HG03469 (cell line): ENCODE results near the gene INHBA.

Experiments used
- ATAC-seq: cut with Tn5 transposase; IDR thresholded peaks from one replicate; pipeline ENCODE4 v1.9.1; 2021; ENCODE audit warnings: mild to moderate bottlenecking, moderate library complexity, moderate number of reproducible peaks; ENCODE audit not compliant: unreplicated experiment

INHBA gene

DNA sequence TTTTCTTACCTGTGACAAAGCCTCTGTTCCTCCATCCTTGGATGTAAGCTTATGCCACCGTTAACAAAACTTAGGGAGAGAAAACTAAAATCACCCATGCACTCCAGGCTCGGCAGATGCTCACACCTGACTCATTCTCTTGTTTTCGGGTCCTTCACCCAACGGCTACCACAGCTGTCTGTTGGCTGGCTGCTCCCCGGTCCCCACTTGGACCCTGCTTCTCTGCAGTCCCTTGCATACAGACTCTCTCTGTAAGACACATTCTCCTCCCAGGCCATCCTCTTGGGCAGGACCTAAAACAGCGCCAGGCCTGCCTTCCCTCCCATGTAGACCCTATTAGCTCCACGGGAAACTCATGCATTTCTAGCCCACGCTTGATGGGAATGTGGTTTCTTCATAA is 12.1 kb upstream of the INHBA start:
- no peak for ATAC-seq

DNA sequence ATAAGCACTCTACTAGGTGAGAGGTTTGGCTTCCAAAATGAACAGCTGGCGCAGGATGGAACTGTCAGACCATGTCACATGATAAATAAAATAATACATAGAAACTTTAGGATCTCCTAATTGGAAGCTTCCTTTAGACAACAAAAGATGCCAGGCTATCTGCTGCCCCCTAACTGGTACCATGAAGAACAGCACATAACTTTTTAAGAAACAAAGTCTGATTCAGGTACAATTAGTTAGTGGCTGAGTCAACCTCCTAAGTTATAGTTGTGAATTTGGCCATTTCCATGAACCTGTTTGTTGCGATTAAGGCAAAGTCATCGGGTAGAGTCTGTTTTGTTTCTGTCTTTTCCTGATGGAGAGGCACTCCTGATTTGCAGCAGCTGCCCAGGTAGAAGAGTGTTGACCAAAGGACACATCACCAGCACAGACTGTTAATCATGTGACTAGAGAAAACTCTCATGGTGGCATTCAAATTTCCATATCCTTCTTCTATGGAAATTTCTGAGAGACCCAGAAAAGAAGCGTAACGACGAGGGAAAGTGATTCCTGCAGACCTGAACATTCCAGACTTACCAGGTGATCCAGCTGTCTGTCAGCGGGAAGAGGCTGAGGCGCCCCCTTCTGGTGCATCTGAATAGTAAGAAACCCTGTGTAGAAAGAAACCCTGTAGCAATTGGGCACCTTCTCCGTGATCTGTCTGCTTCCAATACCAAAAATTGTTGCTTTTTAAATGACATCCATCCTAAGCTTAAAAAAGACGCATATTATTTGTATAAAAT is 8.6 kb upstream of the INHBA start:
- no peak for ATAC-seq

DNA sequence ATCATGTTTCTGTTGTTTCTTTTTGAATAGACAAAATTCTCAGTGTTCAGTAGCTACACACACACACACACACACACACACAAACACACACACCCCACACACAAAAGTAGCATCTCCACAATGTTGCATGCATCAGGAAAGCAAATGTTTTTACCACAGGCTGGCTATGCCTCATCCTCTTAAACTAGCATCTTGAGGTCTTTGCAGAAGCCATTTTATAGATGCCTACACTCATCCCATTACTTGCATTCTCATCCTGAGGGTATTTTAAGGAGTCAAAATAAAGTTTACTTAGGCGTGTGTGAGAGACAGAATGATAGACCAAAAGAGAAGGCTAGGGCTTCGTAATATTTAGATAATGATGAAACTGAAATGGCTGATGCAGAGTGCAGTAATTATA is 7.9 kb upstream of the INHBA start:
- ATAC-seq, result no peak

- no peak for ATAC-seq
These were observed 6.7 kb upstream of the INHBA start for GRCh38 chr7:41709621-41710020.

DNA sequence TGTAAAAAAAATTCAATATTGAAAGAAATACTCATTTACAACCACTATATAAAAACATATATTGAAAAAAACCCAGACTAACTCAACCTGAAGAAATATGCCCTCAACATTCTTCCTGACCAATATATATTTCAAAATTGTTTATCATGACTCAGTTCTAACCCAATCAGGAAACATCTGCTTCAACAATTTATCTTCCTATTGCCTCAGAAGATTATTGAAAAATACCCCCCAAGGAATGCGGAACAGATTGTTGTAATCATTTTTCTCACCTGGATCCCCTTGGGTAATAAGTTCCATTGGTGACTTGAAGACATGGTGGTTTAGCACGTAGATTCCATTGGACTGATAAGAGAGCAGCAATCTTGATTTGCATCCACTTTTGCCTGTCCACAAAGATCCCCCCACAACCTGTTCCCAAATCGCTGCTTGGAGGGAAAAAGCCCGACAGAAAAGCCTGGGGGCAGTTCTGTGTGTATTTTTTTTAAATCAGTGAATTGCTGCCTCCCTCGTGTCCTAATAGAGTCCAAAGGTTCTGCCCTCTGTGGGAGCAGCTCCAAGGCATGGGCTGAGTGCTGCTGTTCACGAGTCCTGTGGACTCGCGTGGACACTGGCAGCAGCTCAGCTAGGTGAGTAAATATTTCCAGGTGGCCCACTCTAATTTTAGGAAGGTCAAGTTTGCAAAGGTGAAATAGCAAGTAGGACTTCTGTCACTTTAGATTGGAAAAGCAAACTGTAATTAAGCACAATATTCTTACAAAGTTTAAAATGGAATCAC is 5.9 kb upstream of the INHBA start:
- no peak for ATAC-seq

- no peak for ATAC-seq
These were observed 3.5 kb upstream of the INHBA start for GRCh38 chr7:41706228-41706930.

GRCh38 chr7:41705109-41705901 is 2.4 kb upstream of the INHBA start:
- ATAC-seq, result peak; percentile 91

- ATAC-seq, result no peak
These were observed 1.6 kb downstream of the INHBA start for GRCh38 chr7:41701068-41701941.

- no peak for ATAC-seq
These were observed 2.8 kb downstream of the INHBA start for GRCh38 chr7:41700044-41700471.

DNA sequence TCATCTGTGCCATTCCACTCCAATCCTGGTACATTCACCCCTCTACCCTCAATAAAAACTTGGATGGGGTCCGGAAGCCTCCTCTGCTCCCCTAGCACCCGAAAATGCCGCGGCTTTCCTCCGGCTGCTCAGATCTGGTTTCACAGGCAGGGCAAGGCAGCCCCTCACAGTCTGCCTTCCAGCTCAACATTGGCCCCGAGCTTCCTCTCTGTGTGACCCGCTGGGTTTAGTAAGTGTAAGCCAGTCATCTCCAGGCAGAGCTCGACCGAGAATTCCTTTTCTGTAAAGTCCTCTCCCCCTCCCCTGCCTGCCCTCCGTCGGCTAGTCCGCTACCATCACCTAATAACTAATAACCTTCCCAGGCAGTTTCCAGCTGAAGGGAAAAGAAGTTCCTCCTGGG is 3.4 kb downstream of the INHBA start:
- ATAC-seq, result no peak

GRCh38 chr7:41698726-41699125 is 4.2 kb downstream of the INHBA start:
- no peak for ATAC-seq

- ATAC-seq, result no peak
These were observed 4.8 kb downstream of the INHBA start for GRCh38 chr7:41698114-41698513.

- no peak for ATAC-seq
These were observed 6.5 kb downstream of the INHBA start for GRCh38 chr7:41696323-41696916.

DNA sequence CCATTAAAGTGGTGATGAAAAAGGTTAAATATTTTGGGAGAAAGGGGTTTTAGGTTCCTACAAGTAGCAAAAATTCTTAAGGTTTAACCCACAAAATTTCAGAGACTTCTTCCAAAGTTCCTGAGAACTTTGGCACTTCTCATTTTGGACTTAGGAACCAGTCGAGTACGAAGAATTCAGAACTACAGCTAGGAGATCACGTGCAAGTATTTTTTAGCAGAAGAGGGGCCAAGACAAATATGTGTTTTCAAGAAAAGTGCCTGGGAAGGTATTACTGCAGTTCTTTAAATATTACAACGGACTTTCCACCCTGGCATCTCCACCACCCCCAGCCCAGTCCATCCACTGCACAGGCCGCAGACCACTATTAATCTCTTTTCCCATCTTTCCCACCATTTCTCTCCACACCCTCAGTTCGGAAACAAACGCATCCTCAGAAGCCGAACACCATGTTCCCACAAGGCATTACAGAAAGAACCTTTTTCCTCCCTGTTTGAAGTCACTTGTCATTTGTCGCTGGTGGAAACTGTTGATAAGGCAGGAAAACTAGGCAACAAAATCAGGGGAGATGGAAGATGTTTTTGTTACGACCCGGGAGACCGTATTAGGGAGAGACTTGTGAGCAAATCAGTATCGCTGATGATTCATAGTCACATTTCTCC is 7.1 kb downstream of the INHBA start:
- ATAC-seq, result no peak

GRCh38 chr7:41694495-41694894 is 8.4 kb downstream of the INHBA start:
- ATAC-seq, result no peak

- no peak for ATAC-seq
These were observed 9.5 kb downstream of the INHBA start for GRCh38 chr7:41693150-41693997.

GRCh38 chr7:41692251-41692650 is 10.6 kb downstream of the INHBA start:
- no peak for ATAC-seq
